GM21723 (cell line): ENCODE measurements around the gene GART.
"Not testable (repeated sequence)": the region's sequence is repeated elsewhere in the genome, so short reads cannot be mapped to it uniquely, and the experiment has no call there.

Experiments used
- ATAC-seq: cut with Tn5 transposase; IDR thresholded peaks from one replicate; pipeline ENCODE4 v1.9.1; 2021; ENCODE audit warnings: mild to moderate bottlenecking, moderate library complexity; ENCODE audit not compliant: unreplicated experiment

GART gene

DNA sequence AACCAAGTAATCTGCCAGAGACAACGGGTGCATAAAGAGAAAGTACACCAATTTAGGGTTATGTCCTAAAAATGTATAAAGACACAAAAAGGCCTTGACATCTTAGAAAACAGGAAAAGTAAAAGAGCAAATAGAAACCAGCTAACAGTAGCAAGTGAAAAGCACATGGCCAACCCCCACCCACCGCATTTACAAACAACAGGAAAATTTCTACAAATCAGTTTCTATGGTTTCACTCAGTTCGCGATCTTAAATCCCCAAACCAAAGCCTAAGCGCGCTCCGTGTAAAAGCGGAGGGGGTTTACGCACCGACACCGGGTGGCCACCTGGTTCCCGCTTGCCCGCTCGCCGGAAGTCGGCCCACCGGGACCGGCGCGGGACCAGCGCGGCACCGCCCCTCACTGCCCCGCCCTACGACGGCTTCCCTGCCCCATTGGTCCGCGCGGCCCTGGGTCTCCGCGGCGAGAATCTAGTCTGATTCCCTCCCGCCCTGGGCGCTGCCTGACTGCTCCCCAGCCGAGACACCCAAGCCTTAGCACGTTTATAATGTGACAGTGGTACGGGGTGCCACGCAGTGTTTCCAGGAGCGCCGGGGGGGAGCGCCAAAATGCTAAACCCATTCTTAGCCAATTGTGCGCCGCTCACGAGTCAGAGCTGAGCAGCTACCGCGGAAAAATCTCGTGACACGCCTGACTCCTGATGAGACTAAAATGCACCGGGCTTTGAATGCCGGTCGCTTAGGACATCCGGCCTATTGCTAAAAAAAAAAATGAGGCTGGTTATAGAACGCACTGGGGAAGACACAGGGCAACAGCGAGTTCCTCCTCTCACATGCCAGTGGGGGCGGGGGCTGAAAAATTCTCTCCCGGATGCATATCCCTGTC lies at the start of gene GART:
Gene GART, minus strand, starts transcription at position 362 of the 884 bp plus-strand sequence. CDS start 2,802 bp downstream, outside the sequence.
- ATAC-seq = peak; percentile 63

DNA sequence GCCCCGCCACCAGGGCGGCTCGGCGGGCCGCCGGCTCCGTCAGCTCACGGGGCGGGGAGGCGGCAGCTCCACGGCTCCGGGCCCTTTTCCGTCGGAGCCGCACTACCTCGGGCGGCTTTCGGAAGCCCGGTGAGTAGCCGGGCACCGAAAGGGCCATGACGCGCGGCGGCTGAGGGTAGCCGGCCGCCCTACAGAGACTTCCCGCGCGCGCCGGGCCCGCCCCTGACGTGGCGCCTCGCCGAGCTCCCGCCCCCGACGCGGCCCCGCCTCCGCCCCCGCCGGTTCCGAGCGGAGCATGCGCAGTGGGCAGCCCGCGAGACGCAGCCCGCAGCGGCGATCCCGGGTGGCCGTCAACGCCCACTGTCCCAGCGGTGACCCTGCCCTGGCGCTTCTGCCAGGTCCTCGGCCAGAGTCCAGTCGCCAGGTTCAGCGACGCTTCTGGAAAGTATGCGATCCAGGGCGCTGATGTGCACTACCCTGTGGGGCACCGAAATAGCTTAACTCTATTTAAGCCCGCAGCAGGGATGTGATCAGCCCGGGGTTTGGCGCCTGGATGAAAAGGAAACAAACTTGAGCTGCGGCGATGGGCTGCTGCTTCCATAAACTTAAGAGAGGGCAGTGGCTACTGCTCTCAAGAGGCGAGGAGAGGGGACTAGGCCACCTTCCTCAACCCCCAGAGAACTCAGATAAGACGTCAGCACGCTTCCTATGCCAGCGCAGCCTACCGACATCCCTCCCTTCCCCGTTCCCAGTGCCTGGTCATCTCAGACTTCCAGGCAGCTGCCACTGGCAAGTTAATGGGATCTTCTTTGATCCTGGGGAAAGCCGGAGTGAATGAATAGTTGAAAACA lies 46.8 kb upstream of the GART start, which contains the start of gene DONSON:
Gene DONSON, minus strand, starts transcription at position 200 of the 851 bp plus-strand sequence. Its CDS starts 43 bp downstream, at position 157.
- peak; percentile 88 for ATAC-seq

DNA sequence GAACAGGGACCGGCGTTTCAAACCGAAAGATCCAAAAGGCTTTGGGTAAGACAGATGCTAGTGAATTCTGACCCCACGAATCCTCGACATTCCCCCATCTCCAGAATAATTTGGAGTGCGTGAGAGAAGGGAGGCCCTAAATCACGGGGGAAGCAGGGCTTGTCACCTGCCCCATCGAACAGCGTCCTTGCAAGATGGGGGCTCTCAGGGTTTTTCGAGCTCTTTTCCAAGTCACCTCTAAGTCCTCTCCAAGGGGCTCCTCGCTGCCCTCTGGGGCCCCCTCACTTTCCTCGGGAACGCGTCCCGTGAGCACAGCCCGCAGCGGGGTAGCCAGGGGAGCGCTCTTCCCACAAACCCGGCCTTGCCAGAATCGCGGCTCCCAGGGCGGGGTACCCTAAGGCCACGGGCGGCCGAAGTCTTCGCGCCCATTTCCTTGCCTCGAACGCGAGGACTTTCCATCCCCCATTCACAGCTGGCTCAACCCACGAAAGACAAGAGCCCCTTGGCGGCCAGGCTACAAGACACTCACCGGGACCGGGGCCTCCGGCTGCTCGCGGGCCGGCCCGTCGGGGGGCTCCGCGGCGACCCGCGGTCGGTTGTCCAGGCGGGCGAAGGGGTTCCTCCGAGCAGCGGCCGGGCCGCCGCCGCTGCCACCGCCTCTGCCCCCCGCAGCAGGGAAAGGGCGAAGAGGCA lies 46.0 kb upstream of the GART start:
- ATAC-seq = peak; percentile 41

DNA sequence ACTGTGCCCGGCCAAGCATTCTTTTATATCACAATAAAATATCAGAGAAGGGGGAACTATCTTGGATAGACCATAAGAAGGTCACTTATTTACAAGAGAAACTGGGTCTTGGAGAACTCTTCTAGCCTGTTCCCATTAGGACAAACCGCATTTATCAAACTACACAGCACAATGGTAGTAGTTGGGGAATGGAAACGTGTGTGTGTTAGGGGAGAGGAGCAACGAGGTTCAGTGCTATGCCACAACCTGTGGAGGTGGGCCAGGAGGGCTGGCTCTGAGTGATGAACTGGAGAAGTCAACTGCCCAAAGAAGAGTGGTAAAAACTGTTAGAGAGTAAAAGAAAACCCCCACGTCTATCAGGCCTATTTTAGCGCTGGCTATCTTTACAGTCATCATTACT lies 45.0 kb upstream of the GART start:
- ATAC-seq = no peak

DNA sequence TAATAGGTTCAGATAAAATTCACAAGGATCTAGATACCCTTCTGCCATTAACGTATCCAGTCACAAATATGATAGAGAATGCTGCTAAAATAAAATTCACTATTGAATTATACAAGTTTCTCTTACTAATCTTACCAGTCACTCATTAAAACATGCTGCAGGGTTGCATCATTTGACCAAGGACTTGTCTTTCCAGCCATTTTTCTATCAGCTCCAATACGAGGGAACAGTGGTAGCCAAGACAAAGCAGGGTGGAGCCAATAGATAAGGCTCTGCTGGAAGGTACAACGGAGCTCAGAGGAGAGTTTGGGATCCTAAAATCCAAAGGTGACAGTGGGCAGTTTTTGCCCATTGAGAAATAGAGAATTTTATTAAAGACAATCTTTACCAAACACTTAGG lies 42.5 kb upstream of the GART start:
- no peak for ATAC-seq

DNA sequence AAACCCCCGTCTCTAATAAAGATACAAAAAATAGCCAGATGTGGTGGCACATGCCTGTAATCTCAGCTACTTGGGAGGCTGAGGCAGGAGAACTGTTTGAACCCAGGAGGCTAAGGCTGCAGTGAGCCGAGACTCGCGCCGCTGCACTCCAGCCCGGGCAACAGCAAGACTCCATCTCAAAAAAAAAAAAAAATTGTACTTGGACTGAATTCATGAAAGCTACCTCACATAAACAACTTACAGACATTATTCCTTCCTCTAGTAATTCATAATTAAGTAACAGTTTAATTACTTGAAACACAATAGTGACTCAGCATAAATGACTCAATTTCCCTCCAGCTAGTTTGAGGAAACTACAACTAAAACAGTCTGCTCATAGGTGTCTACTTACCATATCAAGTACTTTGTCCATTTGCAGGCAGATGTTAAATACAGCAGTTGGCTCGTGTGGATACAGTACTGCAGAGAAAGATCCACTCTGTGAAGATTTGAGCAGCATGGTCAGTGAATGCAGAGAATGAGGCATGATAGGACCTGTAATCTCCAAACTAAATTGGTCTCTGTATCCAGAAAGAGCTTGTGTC lies 37.1 kb upstream of the GART start:
- ATAC-seq = no peak

DNA sequence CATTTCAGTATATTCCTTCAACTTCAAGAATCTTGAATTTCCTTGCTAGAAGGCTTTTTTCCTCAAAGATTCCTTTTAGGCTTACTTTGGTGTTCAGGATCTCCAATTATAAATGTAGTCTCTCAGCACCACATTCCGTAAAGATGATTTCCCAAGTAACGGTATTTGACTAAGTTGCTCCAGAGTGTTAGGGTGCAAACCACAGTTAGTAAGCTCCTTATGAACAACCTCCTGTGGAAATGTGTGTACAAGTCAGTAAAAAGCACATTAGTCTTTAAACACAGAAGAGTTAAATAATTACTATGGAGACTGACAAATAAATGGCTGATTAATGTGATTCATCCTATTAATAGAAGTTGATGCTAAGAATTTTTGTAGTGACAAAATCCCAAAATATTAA lies 36.3 kb upstream of the GART start:
- ATAC-seq = no peak

DNA sequence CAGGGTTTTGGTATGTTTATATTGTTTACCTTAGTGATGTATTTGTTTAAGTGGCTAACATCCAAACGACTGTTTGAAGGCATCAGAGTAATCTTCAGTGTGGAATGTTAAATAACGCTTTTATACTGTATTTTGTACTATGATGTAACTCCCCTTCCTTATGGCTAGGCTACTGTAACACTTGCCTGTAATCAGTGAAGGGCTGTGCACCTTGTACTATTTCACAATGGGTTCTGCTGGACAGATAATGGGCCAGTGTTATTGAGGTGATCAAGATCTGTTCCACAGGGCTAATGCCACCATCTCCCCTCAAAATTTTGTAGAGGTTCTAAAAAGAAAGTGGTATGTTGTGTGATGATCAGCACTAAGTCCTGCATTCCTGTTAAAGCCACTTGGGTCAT lies 34.8 kb upstream of the GART start:
- not testable (repeated sequence) for ATAC-seq

DNA sequence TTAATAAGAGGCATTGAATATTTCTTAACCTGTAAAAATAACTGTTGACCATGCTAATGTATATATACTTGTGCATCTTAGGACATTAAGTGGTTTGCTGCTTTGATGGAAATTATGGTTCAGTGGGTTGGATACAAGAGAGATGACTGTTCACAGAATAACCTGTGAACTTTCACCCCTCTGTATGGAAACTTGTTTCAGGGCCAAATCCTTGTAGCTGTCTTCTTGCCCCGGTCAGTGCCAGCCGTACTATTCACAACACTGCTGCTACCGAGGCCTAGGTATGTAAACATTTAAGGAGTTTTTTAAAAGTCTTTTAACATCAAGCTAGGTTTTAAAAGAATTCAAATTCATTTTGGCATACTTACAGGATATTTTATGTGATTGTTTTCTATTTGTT lies 30.4 kb upstream of the GART start:
- no peak for ATAC-seq

DNA sequence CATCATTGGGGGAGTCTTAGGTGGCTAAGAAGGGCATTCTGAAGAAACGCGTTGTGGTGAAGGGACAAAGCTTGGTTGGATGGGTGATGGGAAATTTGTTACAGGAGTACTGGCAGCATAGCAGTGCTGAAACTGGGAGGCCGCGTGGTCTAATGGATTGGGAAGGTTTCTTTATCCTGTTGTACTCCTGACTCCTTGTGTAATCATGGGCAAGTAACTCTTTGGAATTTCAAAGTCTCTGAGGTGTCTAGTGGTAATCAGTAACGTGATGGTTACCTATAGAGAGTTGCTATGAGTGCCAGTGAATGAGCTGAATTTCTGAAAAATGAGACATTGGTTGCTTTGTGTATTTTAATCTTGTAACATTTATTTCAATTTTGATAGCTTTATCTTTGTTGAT lies 28.1 kb upstream of the GART start:
- ATAC-seq = no peak

DNA sequence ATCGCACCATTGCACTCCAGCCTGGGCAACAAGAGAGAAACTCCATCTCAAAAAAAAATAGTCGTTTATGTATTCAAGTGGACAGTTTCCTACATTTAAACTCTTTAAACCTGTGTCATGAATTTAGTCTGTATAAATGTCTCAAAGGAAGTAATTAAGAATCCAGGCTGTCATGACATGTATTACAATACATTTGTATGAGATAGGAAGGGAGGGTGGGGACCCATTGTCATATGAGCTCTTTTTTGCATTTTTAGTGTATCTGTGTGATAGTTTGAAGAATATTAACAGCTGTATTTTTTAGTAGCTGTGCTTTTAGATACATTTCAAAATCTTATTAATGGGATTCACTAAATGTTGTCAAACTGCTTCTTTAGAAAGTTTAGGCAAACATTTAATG lies 26.5 kb upstream of the GART start:
- no peak for ATAC-seq

DNA sequence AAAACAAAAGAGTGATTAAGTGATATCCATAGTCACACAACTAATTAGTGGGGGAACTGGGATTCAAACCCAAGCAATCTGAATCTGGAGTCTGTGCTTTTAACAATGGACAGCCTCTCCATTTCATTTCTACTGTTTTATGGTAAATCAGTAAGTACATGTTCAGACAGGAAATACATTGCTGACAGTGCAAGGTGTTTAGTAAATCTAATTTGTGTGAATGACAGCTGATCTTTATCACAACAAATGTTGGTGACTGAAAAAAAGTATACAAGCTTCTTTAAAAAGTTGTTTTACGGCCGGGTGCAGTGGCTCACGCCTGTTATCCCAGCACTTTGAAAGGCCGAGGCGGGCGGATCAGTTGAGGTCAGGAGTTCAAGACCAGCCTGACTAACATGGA lies 26.0 kb upstream of the GART start:
- no peak for ATAC-seq

DNA sequence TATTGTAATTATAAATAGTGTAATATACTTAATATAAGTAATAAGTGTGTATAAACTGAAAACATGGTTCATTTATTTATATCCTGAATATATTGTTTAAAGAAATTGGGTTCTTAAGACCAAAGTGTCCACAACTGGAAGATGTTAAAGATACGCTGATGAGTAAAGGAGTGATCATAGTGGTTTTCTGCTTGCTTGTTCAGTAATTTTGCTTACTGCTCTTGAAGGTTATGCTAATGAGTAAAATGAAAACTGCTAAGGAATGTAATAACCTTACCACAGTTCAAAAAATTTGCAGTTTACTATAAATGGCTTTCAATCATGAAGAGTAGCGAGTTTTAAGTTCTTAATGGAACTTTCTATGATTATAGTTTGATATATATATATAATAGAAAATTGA lies 24.6 kb upstream of the GART start:
- no peak for ATAC-seq

DNA sequence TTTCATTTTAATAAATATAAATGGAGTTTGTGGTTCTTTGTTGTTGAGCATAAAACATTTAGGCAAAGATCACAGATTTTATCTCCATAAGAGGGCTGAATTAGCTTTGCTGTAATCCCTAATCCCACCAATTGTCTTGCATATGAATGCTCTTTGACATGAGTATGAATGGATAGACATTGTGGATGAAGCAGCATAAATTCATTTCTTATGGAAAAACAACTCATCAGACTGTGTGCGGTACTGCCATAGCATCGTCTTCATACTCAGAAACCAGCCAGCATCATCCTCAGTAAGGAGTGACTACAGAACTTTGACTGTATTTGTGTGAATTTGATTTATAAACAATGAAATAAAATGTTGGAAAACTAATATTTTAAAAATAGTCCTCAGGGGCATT lies 20.5 kb upstream of the GART start:
- no peak for ATAC-seq

DNA sequence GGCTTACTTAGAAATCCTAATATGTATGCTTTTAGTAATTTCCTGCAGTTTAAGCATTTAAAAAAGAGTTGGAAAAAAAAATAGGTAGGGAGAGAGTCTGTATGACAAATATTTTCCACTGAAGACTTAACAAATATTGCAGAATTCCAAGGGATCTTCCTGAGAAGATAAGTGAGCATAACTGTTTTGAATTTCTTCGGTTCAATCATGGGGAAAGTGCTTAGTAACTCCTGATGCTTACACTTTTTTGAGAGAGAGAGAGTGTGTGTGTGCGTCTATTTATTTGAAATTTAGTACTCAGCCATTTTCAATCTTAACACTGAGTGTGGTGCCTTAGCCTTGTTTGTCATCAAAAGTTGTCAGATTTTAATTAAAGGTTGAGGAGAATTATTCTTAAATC lies 19.5 kb upstream of the GART start:
- no peak for ATAC-seq

DNA sequence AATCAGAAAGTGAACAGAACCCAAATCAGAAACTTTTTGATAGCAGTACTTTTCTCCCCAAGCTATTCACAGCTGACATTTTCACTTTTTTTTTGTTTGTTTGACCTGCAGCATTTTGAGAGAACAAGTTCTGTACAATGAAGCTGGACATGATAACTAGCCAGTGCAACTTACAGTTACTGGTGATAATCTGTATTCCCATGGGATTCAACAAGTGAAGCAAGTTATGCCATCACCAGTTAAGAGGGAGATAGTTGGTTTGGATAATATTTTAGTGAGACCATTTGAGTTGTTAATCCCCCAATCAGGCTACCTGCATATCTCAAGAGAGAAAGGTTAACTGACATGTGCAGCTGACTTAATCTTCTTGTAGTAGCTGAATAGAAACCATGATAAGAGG lies 19.0 kb upstream of the GART start:
- no peak for ATAC-seq

DNA sequence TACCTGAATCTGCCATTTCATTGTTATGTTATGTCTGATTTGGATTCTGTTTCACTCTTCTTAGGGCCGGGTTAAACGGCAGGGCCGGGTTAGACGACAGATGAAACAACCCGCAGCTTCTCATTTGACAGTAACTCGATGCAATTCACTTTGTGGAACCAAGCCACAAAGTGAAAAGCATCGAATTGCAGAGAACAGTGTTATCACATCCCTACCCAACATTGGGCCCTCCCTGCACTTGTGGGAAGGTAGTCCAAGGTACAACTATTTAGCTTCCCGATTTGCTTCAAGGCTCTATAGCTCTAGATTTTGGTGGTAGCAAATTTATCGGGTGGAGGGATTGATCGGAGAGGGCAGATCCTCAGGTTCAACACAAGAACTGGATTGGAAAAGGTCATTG lies 17.9 kb upstream of the GART start:
- no peak for ATAC-seq

DNA sequence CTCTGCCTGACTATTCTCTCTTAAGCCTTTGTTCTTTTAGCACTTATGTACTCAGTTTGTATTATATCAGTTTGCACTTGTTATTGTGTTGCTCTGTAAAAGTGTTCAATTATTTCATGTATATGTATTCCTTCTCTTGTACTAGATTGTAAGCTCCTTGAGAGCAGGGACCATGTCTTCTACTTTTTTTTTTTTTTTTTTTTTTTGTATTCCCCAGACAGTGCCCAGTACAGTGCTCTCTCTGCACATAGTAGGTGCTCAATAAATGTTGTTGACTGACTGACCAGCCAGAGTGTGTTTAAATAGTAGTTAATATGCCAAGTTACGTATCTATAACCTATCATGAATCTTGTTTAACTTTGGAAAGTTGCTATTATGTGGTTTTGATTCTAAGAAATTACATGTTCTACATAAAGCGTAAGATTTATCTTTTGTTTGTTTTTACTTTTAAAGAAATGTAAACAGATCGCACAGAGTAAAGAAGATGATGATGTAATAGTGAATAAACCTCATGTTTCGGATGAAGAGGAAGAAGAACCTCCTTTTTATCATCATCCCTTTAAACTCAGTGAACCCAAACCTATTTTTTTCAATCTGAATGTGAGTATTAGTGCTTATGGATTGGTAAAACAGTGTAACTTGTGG lies 17.0 kb upstream of the GART start:
- no peak for ATAC-seq

DNA sequence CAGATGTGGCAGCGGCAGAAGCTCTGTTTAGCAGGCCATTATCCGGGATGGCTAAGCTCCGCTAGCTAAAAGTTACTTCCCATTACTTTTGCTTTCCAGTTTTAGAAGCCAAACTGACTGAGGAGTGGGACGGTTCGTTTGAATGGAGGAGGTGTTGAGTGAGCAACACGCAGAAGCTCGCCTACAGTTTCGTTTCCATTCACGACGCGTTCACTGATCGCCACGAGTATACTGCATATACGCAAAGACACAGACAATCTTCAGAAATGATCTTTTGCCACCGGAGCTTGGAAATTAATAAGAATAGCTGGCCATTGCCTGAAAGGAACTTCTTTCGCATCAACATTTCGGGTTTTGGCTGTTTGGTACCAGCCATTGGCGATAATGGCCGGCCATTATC lies 15.5 kb upstream of the GART start:
- ATAC-seq = no peak

DNA sequence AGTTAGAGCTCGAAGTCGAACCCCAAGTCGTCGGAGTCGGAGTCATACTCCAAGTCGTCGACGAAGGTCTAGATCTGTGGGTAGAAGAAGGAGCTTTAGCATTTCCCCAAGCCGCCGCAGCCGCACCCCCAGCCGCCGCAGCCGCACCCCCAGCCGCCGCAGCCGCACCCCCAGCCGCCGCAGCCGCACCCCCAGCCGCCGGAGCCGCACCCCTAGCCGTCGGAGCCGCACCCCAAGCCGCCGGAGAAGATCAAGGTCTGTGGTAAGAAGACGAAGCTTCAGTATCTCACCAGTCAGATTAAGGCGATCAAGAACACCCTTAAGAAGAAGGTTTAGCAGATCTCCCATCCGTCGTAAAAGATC lies 13.0 kb upstream of the GART start:
- ATAC-seq = no peak
